GM19455 (cell line): Measurements from ENCODE around the gene KIF21A.

ENCODE experiments used
- ATAC-seq: cut with Tn5 transposase; IDR thresholded peaks from one replicate; pipeline ENCODE4 v1.9.1; 2021; ENCODE audit not compliant: unreplicated experiment

Gene KIF21A

GRCh38 chr12:39431797-39432196 is 11.1 kb downstream of the KIF21A start:
- no peak for ATAC-seq

DNA sequence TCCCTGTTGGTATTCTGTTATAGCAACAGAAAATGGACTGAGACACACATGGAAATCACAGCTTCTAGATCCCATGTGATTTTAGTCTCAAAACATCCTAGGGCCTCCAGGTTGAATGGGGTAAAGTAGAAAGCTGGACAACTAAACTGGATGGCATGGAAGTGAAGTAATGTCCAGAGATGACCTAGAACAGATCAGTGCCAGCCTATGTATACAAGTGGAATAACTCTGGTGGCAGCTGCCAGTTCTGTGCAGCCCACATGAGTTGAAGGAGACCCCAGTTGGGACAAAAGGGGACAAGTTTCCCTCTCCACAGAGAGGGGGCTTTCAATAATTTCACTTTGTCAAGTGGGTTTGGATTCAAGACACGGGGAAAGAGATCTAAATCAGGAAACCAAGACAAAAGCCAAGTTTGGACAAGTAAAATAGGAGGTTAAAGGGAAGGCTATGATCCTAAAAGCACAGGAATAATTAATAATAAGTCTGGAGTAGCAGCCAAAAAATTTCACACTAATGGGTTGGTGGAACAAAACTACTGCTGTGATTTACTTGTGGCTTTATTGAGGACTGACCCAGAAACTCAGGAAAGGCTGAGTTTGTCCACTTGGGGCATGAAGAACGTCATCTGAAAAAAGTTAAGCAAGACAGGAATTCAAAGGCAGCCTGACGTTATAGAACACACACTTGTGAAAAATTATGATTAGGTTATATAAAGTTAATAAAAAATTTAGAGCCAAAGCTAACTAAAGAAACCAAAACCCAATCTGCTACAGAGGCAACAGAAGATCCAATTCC is 11.7 kb downstream of the KIF21A start:
- no peak for ATAC-seq

GRCh38 chr12:39429809-39430208 is 13.1 kb downstream of the KIF21A start:
- ATAC-seq: no peak

GRCh38 chr12:39427360-39427808 is 15.5 kb downstream of the KIF21A start:
- ATAC-seq: no peak

DNA sequence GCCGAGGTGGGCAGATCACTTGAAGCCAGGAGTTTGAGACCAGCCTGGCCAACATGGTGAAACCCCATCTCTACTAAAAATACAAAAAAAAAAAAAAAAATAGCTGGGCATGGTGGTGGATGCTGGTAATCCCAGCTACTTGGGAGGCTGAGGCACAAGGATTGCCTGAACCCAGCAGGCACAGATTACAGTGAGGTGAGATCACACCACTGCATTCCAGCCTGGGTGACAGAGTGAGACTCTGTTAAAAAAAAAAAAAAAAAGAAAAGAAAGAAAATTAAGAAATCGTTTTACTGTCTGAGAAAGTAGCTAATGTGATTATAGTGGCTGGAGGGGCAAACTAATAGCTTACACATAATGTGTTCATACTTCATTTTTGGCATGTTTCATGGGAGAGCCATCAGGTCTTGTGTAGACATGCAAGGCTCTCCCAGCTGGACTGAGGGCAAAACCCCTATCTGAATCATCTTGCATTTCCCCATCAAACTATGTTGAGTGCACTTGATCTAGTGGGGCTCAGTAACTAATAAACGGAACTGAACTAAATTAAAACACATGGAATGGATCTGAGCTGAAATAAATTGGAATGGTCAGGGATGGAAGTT is 16.2 kb downstream of the KIF21A start:
- no peak for ATAC-seq

DNA sequence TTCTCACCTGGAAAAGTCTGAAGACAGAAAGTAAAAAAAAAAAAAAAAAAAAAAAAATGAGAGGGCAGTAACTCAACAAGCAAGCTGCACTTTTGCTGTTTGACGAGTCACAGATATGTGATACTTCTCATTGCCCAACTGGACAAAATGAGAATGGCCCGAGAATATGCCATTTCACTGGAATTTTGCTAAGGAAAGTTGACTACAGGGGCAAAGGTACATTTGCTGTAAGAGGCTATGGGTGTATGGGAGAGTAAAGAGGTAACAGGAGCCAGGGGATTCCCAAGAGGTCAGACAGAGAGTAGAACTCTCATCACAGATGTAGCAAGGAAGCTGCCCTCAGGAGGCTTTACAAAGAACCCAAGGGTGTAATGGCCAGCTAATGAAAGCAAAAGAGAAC is 22.9 kb downstream of the KIF21A start:
- no peak for ATAC-seq

DNA sequence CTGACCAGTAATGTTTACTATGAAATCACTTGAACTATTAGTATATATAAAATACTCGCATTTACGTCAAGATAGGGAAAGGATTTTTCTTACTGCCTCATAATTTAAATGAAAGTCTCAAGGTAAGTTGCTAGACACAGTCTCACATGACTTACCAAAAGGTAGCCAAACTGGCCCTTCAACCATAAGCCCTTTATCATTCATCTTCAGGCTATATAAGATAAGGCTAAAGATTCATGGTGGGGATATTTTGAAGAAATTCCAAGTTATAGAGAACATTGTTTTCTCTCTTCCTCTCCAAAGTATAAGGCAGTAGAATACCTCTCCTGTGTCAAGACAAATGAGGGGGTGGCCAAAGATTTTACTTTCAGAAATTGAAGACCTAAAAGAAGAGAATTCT is 23.4 kb downstream of the KIF21A start:
- no peak for ATAC-seq

- ATAC-seq: no peak
Observed at GRCh38 chr12:39417916-39418315, 25.0 kb downstream of the KIF21A start.

DNA sequence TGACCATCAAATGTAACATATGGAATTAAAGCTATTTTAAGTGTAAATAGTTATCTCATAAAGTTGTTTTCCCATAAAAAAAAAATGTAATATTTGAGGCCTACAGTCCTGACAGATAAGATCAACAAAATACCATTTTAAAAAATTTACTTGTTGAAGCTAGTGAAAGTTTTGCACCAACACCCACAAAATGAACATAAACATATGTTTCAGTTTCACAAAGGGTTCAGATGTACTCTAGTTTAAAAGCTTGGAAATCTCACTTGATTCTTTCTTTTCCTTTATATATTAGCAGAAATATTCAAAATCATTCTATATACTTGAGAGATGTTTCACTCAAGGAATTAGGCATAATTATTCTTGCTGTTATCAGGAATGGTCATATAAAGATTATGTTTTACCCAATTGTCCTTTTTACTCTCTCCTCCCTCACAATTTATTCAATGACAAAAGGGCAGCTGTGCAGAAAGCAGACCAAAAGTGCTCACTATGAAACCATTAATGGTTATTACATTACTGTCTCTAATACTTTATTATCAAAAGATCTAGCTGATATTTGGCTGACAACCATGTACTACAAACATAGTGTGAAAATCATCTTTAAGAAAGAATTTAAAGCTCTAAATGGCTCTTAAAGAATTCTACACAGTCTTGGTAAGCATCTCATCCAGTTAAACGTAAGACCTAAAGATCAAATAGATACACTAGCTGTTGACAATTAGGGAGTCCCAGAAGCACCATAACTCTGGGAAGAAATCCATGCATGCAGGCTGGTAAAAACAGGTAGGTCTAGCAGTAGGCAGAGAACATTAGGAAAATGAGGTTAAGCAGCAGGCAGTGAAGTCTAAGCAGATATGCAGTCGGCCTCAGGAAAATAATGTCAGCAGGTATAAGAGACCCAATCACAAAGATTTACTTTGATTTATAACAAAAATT is 28.8 kb downstream of the KIF21A start:
- ATAC-seq: no peak

DNA sequence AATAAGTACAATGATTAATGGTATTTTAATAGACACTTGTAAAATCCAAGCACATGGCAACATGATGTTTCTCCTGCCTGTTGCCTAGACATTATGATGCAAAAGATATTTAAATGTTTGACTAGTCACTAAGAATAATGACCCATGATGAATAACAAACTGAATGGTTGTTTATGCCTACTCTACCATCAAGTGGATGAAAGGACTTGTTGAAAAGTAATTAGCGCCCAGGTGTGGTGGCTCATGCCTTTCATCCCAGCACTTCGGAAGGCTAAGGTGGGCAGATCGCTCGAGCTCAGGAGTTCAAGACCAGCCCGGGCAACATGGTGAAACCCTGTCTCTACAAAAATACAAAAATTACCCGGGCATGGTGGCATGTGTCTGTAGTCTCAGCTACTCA is 30.7 kb downstream of the KIF21A start:
- ATAC-seq: no peak

GRCh38 chr12:39406262-39406661 is 36.7 kb downstream of the KIF21A start:
- ATAC-seq: no peak

DNA sequence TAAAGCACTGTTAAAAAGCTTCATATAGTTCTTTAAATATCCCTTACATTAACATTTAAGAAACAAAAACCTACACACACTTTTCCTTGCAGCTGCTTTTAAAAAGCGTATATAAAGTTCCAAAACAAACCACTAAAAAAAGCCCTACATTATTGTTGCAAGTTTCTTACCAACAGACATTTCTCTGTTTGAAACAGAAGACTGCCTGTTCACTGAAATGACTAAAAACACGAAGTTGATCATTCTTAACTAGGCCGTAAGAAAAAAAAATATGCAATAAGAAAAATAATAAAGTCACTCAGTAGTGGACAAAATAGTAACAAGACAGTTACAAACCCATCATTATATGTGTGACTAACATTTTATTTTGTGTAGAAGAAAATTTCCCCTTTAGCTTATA is 37.3 kb downstream of the KIF21A start:
- no peak for ATAC-seq

- no peak for ATAC-seq
Observed at GRCh38 chr12:39404000-39404399, 38.9 kb downstream of the KIF21A start.

GRCh38 chr12:39403376-39403775 is 39.5 kb downstream of the KIF21A start:
- no peak for ATAC-seq

GRCh38 chr12:39402922-39403321 is 40.0 kb downstream of the KIF21A start:
- ATAC-seq: no peak

- no peak for ATAC-seq
Observed at GRCh38 chr12:39401459-39401858, 41.5 kb downstream of the KIF21A start.

DNA sequence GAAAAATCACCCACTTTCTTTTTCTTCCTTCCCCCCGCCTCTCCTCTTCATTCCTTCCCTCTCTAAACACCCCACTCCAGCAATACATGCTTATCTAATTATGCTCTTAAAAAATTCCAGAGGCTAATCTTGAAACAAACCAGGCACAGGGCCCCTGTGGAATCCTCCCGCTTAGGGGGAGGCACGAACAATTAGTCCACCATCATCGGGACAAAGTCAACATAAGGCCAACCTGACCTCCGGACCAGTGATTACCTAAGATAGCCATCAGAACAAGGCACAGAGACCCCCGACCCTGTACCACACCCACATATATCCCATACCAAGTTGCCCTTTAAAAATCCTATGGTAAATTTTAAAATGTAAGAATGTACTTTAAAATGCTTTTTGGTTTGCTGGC is 47.1 kb downstream of the KIF21A start:
- no peak for ATAC-seq

DNA sequence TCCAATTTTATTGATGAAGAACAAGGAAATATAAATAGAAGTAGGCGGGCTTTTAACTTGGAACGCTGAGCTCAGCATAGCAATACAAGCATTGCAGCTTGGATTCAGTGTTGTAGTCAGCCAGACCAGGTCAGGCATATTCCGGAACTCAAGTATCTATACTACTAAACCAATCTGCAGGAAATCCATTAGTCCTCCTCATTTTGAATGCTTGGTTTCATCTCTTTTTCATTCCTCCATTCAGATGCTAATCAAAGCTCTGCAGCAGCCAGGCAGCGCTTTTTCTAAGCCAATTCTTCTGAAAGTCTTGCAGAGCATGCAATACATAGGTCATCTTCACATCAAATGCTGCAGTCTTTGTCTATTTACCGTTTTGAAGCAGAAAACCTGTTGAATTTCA is 49.0 kb downstream of the KIF21A start:
- no peak for ATAC-seq

DNA sequence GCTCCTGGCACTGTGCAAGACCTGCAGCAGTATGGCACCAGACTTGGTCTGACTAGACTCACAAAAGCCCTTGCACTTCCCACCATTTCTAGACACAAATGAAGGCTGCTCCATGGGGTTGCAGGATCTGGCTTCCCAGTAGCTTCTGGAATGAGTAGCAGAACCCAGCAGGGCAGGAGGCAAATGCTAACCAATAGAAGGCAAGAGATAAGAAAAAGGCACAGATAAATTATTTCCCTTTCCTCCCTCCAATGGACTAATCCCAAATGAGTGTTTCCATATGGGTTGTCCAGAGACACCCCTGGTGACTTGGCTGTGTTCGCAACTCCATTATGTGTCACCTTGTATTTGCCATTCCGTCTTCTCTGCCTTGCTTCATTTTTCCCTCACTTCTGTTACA is 49.7 kb downstream of the KIF21A start:
- no peak for ATAC-seq

- ATAC-seq: no peak
Observed at GRCh38 chr12:39392154-39392925, 50.6 kb downstream of the KIF21A start.

GRCh38 chr12:39390752-39391151 is 52.2 kb downstream of the KIF21A start:
- ATAC-seq: no peak
